Measurements from ENCODE around the gene MYRF. TPM values are rescaled to one million over a fixed set of nuclear protein-coding genes. Genes with fewer than 3 reads are reported as not detected.

The MYRF gene
- total RNA-seq, 1 donor from 2014 or later = 117 TPM

DNA sequence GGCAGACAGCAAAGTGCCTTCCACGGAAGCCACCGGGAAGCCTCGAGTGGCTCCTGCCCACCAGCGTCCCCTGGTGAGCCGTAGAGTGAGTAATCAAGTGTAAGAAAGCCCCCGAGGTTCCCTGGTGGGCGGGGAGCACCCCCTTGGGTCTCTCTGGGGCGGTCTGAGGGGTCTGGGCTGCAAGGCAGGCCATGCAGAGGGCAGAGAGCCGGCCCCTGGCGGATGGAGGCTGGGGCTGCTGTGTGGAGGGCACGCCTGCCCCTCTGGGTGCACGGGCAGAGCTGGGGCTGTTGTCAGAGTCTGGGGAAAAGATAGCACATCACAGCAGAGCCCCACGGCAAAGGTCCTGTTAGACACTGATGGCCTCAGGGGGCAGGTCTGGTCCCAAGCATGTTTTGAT is 25.7 kb upstream of the MYRF start:
- DNase-seq (ENCODE audit: low spot score, unreplicated experiment) = no peak
- H3K36me3 Mint-ChIP-seq (ENCODE audit: insufficient read depth) = peaks cover 9% of the 10 kb centered on the region
- no peaks in the 10 kb centered on the region for H3K9me3 Mint-ChIP-seq (ENCODE audit: low read depth)
- H3K27me3 Mint-ChIP-seq = no peaks in the 10 kb centered on the region
- H3K4me3 Mint-ChIP-seq (ENCODE audit: low read depth) = no peak overlapping the region
- no peak overlapping the region for H3K27ac Mint-ChIP-seq
- no peaks in the 10 kb centered on the region for H3K4me1 Mint-ChIP-seq (ENCODE audit: low read depth)
- TF ChIP-seq, protein P1, sequence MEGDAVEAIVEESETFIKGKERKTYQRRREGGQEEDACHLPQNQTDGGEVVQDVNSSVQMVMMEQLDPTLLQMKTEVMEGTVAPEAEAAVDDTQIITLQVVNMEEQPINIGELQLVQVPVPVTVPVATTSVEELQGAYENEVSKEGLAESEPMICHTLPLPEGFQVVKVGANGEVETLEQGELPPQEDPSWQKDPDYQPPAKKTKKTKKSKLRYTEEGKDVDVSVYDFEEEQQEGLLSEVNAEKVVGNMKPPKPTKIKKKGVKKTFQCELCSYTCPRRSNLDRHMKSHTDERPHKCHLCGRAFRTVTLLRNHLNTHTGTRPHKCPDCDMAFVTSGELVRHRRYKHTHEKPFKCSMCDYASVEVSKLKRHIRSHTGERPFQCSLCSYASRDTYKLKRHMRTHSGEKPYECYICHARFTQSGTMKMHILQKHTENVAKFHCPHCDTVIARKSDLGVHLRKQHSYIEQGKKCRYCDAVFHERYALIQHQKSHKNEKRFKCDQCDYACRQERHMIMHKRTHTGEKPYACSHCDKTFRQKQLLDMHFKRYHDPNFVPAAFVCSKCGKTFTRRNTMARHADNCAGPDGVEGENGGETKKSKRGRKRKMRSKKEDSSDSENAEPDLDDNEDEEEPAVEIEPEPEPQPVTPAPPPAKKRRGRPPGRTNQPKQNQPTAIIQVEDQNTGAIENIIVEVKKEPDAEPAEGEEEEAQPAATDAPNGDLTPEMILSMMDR (IDR thresholded peaks at IDR 0.05; ENCODE audit: unreplicated experiment) = no peak

DNA sequence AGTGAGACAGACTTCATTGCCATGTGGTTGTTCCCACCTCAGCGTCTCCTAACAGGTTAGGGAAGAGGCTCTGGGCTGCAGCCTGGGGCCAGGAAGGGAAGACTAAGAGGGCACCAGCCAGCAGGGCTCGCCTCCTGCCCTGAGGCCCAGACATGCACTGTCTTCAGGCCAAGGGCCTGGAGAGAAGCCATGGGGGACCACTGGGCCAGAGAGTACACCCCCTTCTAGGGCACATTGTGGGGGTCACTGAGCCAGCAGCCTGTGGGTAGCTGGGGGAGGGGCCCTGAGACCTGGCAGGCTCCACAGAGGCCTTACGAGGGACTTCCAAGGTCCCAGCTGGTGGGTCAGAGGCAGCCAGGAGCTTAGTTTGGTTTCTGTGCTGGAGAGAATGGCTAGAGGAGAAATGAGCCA is 25.0 kb upstream of the MYRF start:
- H3K4me1 Mint-ChIP-seq (ENCODE audit: low read depth) = no peaks in the 10 kb centered on the region
- no peak for DNase-seq (ENCODE audit: low spot score, unreplicated experiment)
- no peaks in the 10 kb centered on the region for H3K9me3 Mint-ChIP-seq (ENCODE audit: low read depth)
- H3K27ac Mint-ChIP-seq = no peak overlapping the region
- peaks cover 9% of the 10 kb centered on the region for H3K36me3 Mint-ChIP-seq (ENCODE audit: insufficient read depth)
- no peaks in the 10 kb centered on the region for H3K27me3 Mint-ChIP-seq
- no peak overlapping the region for H3K4me3 Mint-ChIP-seq (ENCODE audit: low read depth)
- TF ChIP-seq, protein P1 (IDR thresholded peaks at IDR 0.05; ENCODE audit: unreplicated experiment) = no peak

DNA sequence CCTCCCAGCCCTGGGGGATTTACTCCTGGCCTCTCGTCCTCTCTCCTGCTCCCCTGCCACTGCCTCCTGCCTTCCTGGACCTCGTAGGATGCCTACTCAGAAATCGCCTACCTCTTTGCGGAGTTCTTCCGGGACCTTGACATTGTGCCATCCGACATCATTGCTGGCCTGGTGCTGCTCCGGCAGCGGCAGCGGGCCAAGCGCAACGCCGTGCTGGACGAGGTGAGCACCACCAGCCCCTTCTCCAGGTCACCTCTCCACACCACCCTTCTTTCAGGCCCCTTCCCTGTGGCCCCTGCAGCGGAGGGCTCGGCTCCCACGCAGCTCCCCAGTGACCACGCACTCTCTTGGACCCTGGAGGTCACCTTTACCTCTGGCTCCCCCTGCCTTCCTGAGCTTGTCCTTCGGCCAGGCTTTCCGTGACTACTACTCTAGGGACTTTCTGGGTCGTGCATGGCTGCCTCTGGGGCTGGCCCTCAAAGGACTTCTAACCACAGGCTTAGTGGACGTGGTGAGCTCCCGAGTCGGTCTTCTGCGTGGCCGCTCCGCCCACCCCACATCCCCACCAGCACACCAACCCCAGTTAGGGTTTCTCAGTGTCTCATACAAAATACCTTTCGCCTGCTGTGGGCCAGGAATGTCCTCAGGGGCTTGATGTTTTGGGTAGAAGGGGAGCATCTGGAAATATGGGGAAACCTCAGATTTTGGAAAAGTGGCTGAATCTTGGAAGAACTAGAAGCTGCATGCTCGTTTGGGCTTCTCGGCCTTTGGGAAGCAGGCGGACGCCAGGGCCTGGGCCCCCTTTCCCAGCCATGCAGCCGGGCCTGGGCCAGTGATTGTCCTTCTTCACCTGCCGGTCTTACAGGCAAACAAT is 24.1 kb upstream of the MYRF start:
- Mint-ChIP-seq H3K4me3 (ENCODE audit: low read depth) (no peak overlapping the region), H3K27me3 (no peaks in the 10 kb centered on the region), H3K9me3 (ENCODE audit: low read depth) (no peaks in the 10 kb centered on the region), H3K36me3 (ENCODE audit: insufficient read depth) (peaks cover 9% of the 10 kb centered on the region), H3K4me1 (ENCODE audit: low read depth) (no peaks in the 10 kb centered on the region), H3K27ac (no peak overlapping the region)
- no peak for DNase-seq (ENCODE audit: low spot score, unreplicated experiment)
- TF ChIP-seq, protein P1 (IDR thresholded peaks at IDR 0.05; ENCODE audit: unreplicated experiment) = no peak

GRCh38 chr11:61728940-61729219 is 23.6 kb upstream of the MYRF start:
- Mint-ChIP-seq H3K27me3 (no peaks in the 10 kb centered on the region), H3K4me3 (ENCODE audit: low read depth) (no peak overlapping the region), H3K27ac (no peak overlapping the region), H3K4me1 (ENCODE audit: low read depth) (no peaks in the 10 kb centered on the region), H3K9me3 (ENCODE audit: low read depth) (no peaks in the 10 kb centered on the region), H3K36me3 (ENCODE audit: insufficient read depth) (peaks cover 9% of the 10 kb centered on the region)
- TF ChIP-seq, protein P1 (IDR thresholded peaks at IDR 0.05; ENCODE audit: unreplicated experiment) = no peak
- no peak for DNase-seq (ENCODE audit: low spot score, unreplicated experiment)

GRCh38 chr11:61730240-61730994 is 22.0 kb upstream of the MYRF start:
- Mint-ChIP-seq H3K4me3 (ENCODE audit: low read depth) (no peak overlapping the region), H3K27me3 (no peaks in the 10 kb centered on the region), H3K36me3 (ENCODE audit: insufficient read depth) (peaks cover 9% of the 10 kb centered on the region), H3K27ac (no peak overlapping the region), H3K9me3 (ENCODE audit: low read depth) (no peaks in the 10 kb centered on the region), H3K4me1 (ENCODE audit: low read depth) (no peaks in the 10 kb centered on the region)
- no peak for DNase-seq (ENCODE audit: low spot score, unreplicated experiment)
- TF ChIP-seq, protein P1 (IDR thresholded peaks at IDR 0.05; ENCODE audit: unreplicated experiment) = no peak

Measured in progenitor cell of endocrine pancreas (in vitro differentiated cells).